Measurements from ENCODE around the gene ABCD2.
"Not testable (repeated sequence)": the region's sequence is repeated elsewhere in the genome, so short reads cannot be mapped to it uniquely, and the experiment has no call there.

The ABCD2 gene

GRCh38 chr12:39544211-39544610 is 75.4 kb downstream of the ABCD2 start:
- not testable (repeated sequence) for DNase-seq (ENCODE audit: extremely low read depth in 1 of 2, low read depth in 1 of 2)

- no peak for DNase-seq (ENCODE audit: extremely low read depth in 1 of 2, low read depth in 1 of 2)
These were observed 78.1 kb downstream of the ABCD2 start for GRCh38 chr12:39541471-39541870.

GRCh38 chr12:39538679-39539104 is 80.9 kb downstream of the ABCD2 start:
- DNase-seq (ENCODE audit: extremely low read depth in 1 of 2, low read depth in 1 of 2), result no peak

DNA sequence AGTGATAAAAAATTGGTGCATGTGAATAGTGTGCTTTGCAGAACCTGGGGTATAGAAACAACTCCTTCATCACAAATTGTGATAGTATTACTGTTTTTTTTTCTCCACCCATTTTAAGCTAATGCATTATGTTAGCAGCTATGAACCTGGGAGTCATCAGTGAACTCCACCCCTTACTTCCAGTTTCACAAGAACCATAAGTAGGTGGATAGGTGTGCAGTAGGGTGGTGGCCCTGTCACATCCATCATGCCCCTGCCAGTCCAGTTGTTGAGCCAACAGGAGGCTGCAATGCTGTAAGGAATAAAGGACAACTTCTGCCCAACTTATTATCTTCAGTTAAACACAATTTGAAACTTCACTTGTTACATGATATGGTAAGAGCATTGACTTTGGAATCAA is 85.7 kb downstream of the ABCD2 start:
- DNase-seq (ENCODE audit: extremely low read depth in 1 of 2, low read depth in 1 of 2), result no peak

DNA sequence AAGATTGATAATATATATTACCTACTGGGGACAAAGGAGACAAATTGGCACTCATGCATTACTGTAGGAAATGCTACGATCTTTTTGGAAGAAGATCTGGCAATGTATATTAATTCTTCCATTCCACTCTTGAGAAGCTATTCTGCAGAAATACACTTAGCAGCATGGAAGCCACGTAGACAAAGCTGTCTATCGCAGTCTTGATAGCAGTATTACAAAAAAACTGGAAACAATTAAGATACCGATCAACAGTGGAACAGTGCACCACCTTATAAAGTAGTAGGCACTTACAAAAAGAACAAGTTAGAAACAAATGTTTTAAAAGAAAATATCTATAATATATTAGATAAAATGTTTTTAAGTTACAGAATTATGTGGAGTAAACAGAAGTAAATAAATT is 87.2 kb downstream of the ABCD2 start:
- no peak for DNase-seq (ENCODE audit: extremely low read depth in 1 of 2, low read depth in 1 of 2)

- DNase-seq (ENCODE audit: extremely low read depth in 1 of 2, low read depth in 1 of 2), result no peak
These were observed 92.6 kb downstream of the ABCD2 start for GRCh38 chr12:39526974-39527373.

- not testable (repeated sequence) for DNase-seq (ENCODE audit: extremely low read depth in 1 of 2, low read depth in 1 of 2)
These were observed 97.4 kb downstream of the ABCD2 start for GRCh38 chr12:39522167-39522566.

DNA sequence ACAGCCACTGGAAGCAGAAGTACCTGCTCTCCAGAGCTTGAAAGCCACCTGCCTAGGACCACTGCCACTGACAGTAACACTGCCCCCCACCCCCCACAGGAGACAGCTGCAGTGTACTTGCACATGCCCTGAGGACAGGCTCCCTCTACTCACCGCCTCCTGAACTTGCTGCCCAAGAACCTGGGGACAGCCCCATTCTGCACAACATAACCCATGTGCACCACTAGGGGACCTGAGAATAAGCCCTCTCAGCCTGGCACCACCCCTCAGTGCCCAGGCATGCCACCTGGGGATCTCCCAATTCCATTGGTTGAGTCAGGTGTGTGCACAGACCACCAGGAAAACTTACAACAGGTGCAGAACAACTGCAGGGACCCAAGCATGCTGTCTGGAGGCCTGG is 109.6 kb downstream of the ABCD2 start:
- no peak for DNase-seq (ENCODE audit: extremely low read depth in 1 of 2, low read depth in 1 of 2)

- no peak for DNase-seq (ENCODE audit: extremely low read depth in 1 of 2, low read depth in 1 of 2)
These were observed 114.0 kb downstream of the ABCD2 start for GRCh38 chr12:39505554-39505953.

DNA sequence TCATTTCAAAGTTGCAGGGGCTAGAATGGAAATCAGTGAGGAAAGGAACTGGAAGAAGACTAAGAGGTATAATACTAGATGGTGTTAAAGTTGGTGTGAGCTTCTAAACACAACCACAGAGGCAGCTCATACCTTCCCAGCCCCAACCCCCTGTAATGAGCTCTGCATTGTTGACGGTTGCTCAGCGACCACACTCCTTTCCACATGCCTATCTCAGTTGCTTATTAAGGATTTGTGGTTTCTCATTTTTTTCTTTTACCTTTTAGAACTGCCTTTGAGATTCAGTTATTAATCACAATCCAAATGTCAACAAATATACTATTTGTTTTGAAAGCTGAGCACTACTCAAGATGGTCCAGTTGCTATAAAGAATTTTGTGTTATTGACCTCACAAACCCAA is 114.6 kb downstream of the ABCD2 start:
- DNase-seq (ENCODE audit: extremely low read depth in 1 of 2, low read depth in 1 of 2), result no peak

- no peak for DNase-seq (ENCODE audit: extremely low read depth in 1 of 2, low read depth in 1 of 2)
These were observed 116.2 kb downstream of the ABCD2 start for GRCh38 chr12:39503439-39503838.

GRCh38 chr12:39502726-39503125 is 116.9 kb downstream of the ABCD2 start:
- DNase-seq (ENCODE audit: extremely low read depth in 1 of 2, low read depth in 1 of 2), result no peak
